NT2/D1 (cell line): Measurements from ENCODE around the gene PMM2.

ENCODE experiments used
- YY1 ChIP-seq: IDR thresholded peaks from 2 replicates; pipeline ENCODE4 v1.6.1; 2011; ENCODE audit not compliant: insufficient read length, insufficient read depth
- ZNF274 ChIP-seq: IDR thresholded peaks from 2 replicates; pipeline ENCODE4 v1.6.1; 2011; ENCODE audit warnings: mild to moderate bottlenecking, low read depth, low read length

- no peak for TF ChIP-seq YY1
- TF ChIP-seq ZNF274: no peak
Measured at GRCh38 chr16:8862309-8863130, 64.9 kb downstream of the PMM2 start.
